ENCODE data around the gene CAMTA1.

The CAMTA1 gene

DNA sequence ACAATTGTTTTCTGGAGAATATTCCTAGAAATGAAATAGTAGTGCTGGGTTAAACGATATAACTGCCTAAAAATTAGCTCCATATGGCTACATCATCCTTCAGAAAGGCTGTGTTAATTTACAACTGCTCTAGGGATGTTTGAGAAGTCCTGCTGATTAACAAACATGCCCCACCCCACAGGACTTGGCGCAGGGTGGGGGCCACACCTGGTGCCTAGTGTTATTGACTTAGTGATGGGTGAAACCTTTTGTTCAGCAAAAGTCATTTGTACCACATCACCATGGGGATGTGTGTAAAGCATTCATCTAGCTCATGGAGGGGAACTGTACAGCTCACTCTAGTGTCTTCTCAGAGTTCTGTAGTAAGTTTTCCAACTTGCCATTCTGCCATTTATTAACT, 492.8 kb downstream of the CAMTA1 start:
- H4K20me1 ChIP-seq (ENCODE audit: insufficient read depth, low read length) = no peaks in the 10 kb centered on the region
- no peak for DNase-seq
- H3K4me2 ChIP-seq (ENCODE audit: low read depth, low read length) = no peak overlapping the region
- peaks cover 93% of the 10 kb centered on the region for H3K27me3 ChIP-seq (replicated peaks; ENCODE audit: insufficient read depth, low read length)
- no peak overlapping the region for H3K27ac ChIP-seq (ENCODE audit: low read length)
- H3K4me3 ChIP-seq (ENCODE audit: low read length) = no peak overlapping the region
- no peaks in the 10 kb centered on the region for H3F3A ChIP-seq (ENCODE audit: insufficient read depth, low read length)
- H3K36me3 ChIP-seq (replicated peaks; ENCODE audit: insufficient read depth, low read length) = no peaks in the 10 kb centered on the region
- TF ChIP-seq EZH2 (optimal IDR thresholded peaks at IDR 0.05; ENCODE audit: low read depth, low read length) (no peak), EZH2phosphoT487 (IDR thresholded peaks at IDR 0.05; ENCODE audit: low read length) (no peak)
- TF ChIP-seq, protein P1, sequence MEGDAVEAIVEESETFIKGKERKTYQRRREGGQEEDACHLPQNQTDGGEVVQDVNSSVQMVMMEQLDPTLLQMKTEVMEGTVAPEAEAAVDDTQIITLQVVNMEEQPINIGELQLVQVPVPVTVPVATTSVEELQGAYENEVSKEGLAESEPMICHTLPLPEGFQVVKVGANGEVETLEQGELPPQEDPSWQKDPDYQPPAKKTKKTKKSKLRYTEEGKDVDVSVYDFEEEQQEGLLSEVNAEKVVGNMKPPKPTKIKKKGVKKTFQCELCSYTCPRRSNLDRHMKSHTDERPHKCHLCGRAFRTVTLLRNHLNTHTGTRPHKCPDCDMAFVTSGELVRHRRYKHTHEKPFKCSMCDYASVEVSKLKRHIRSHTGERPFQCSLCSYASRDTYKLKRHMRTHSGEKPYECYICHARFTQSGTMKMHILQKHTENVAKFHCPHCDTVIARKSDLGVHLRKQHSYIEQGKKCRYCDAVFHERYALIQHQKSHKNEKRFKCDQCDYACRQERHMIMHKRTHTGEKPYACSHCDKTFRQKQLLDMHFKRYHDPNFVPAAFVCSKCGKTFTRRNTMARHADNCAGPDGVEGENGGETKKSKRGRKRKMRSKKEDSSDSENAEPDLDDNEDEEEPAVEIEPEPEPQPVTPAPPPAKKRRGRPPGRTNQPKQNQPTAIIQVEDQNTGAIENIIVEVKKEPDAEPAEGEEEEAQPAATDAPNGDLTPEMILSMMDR (IDR thresholded peaks at IDR 0.05; ENCODE audit: low read length) = no peak
- H3K9me3 ChIP-seq (replicated peaks; ENCODE audit: insufficient read depth, low read length) = no peaks in the 10 kb centered on the region
- H3K79me2 ChIP-seq (ENCODE audit: low read length) = no peaks in the 10 kb centered on the region
- no peaks in the 10 kb centered on the region for H3K9me2 ChIP-seq (replicated peaks; ENCODE audit: insufficient read depth, low read length)
- no peaks in the 10 kb centered on the region for H3K4me1 ChIP-seq (ENCODE audit: low read length)
- H3K9ac ChIP-seq (ENCODE audit: low read length) = no peak overlapping the region
- H2AFZ ChIP-seq (ENCODE audit: low read length) = no peak overlapping the region

DNA sequence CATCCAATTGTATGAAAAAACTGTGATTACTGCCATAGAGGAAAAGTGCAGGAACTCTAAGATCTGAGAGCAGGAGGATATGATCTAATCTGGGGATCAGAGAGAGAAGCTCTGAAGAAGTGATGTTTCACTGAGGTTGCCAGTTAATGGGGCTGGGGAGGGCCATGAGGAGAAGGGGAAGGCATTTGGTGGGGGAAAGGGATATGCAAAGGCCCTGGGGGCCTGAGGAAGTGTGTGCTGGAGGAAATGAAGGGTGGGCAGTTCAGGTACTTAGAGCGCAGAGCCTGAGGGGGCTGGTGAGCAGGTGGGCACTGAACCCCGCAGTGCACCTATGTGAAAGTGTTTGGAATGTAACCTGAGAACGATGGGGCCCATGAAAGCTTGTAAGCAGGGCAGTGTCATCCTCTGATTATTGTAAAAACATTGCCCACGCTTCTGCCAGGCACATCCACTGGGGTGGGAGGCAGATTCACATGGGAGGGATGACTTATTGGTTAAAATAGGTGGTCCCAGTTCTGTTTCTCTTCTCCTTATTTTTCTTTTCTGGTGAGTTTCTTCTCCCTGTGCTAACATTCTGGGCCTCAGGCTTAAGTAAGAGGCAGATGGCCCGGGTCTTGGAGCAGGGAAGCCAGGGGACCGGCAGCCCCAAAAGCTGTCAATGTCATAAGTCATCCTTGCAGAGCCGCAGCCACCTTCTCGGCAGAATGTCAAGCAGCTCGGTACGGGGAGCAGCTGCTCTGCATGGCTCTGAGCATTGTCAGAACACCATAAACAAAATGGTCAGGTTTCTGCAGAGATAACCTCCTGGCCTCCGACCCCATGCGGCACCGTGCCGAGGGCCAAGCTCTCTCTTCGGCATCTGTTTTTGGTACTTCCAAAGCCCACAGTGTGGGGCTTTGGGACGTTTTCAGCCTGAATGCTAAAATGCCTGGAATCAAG, 493.8 kb downstream of the CAMTA1 start:
- Histone ChIP-seq H4K20me1 (ENCODE audit: insufficient read depth, low read length) (no peaks in the 10 kb centered on the region), H3K4me3 (ENCODE audit: low read length) (no peak overlapping the region), H3K27me3 (replicated peaks; ENCODE audit: insufficient read depth, low read length) (peaks cover 91% of the 10 kb centered on the region), H2AFZ (ENCODE audit: low read length) (no peak overlapping the region), H3K4me1 (ENCODE audit: low read length) (no peaks in the 10 kb centered on the region), H3K36me3 (replicated peaks; ENCODE audit: insufficient read depth, low read length) (no peaks in the 10 kb centered on the region), H3K79me2 (ENCODE audit: low read length) (no peaks in the 10 kb centered on the region), H3K9ac (ENCODE audit: low read length) (no peak overlapping the region), H3K9me3 (replicated peaks; ENCODE audit: insufficient read depth, low read length) (no peaks in the 10 kb centered on the region), H3K4me2 (ENCODE audit: low read depth, low read length) (no peak overlapping the region), H3K27ac (ENCODE audit: low read length) (no peak overlapping the region), H3F3A (ENCODE audit: insufficient read depth, low read length) (no peaks in the 10 kb centered on the region), H3K9me2 (replicated peaks; ENCODE audit: insufficient read depth, low read length) (no peaks in the 10 kb centered on the region)
- TF ChIP-seq, protein P1 (IDR thresholded peaks at IDR 0.05; ENCODE audit: low read length) = no peak
- TF ChIP-seq EZH2 (optimal IDR thresholded peaks at IDR 0.05; ENCODE audit: low read depth, low read length) (no peak), EZH2phosphoT487 (IDR thresholded peaks at IDR 0.05; ENCODE audit: low read length) (no peak)
- no peak for DNase-seq

DNA sequence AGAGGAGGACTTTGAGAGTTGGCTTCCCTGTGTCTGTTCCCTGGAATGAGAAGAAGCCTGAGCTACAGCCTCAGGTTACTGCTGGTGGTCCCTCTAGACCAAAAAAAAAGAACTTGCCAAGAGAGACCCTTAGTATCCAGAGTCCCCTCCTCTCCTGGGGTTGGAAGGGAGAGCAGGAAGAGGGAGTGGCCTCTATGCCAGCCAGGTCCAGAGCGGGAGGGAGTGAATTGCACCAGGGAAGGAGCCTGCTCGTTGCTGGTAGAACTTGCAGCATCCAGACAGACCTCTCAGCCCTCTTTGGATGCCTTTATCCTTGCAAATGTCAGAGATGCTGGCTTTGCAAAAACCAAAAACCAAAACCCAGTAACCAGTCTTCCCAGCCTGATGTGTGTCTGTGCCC, 494.5 kb downstream of the CAMTA1 start:
- Histone ChIP-seq H3K4me3 (ENCODE audit: low read length) (no peak overlapping the region), H3F3A (ENCODE audit: insufficient read depth, low read length) (no peaks in the 10 kb centered on the region), H3K36me3 (replicated peaks; ENCODE audit: insufficient read depth, low read length) (no peaks in the 10 kb centered on the region), H3K9me3 (replicated peaks; ENCODE audit: insufficient read depth, low read length) (no peaks in the 10 kb centered on the region), H4K20me1 (ENCODE audit: insufficient read depth, low read length) (no peaks in the 10 kb centered on the region), H3K27ac (ENCODE audit: low read length) (no peak overlapping the region), H3K4me1 (ENCODE audit: low read length) (no peaks in the 10 kb centered on the region), H2AFZ (ENCODE audit: low read length) (no peak overlapping the region), H3K9me2 (replicated peaks; ENCODE audit: insufficient read depth, low read length) (no peaks in the 10 kb centered on the region), H3K79me2 (ENCODE audit: low read length) (no peaks in the 10 kb centered on the region), H3K4me2 (ENCODE audit: low read depth, low read length) (no peak overlapping the region), H3K27me3 (replicated peaks; ENCODE audit: insufficient read depth, low read length) (peaks cover 90% of the 10 kb centered on the region), H3K9ac (ENCODE audit: low read length) (no peak overlapping the region)
- no peak for TF ChIP-seq EZH2phosphoT487 (IDR thresholded peaks at IDR 0.05; ENCODE audit: low read length)
- TF ChIP-seq EZH2 (optimal IDR thresholded peaks at IDR 0.05; ENCODE audit: low read depth, low read length) = no peak
- TF ChIP-seq, protein P1 (IDR thresholded peaks at IDR 0.05; ENCODE audit: low read length) = no peak
- no peak for DNase-seq
